GM12873 (cell line): Measurements from ENCODE around the gene RIBC2.

Experiments
- TF ChIP-seq, protein P1 (sequence below): IDR thresholded peaks from 2 replicates; pipeline ENCODE4 v1.5.1; 2012; ENCODE audit warnings: low read depth, mild to moderate bottlenecking, moderate library complexity, low read length, control low read depth; ENCODE audit not compliant: insufficient read depth; ENCODE audit errors: missing control alignments

RIBC2 gene

DNA sequence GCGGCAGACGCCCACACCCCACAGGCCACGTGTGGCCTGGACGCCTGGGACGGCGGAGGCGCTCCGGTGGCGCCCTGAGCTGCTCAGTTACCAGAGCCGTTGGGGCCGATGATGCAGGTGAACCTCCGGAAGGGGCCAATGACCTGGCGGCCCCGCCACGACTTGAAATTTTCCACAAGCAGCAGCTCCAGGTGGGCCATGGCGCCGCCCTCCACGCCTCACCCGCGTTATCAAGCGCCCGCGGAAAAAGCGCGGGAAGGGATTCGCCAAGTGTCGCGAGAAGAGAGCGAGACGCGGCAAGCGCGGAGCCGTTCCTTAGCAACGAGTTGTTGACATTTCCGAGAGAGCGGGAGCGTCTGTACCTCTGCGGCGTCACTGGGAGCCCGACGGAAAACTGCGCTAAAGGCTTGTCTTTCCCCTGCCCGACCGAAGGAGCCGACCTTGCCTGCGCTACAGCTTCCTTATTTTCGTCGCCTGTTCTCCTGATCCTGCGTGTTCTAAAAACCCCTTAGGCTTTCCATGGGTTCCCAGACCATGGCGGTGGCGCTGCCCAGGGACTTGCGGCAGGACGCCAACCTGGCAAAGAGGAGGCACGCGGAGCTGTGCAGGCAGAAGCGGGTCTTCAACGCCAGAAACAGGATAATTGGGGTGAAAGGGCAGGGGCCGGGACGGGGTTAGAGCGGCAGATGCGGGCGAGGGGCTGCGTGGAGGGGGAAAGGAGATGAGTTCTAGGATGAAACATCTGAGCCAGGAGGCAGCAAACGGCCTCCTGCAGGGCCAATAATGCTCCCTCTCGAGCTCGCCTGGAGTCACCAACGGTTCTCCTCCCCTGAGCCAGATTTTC, at the start of gene RIBC2, which contains the start of gene SMC1B:
RIBC2 (plus strand) TSS at position 326 of the 844 bp plus-strand sequence; CDS start at position 520, 194 bp downstream.
SMC1B (minus strand) TSS at position 232 of the 844 bp plus-strand sequence; CDS start at position 200, 32 bp downstream.
- TF ChIP-seq, protein P1, sequence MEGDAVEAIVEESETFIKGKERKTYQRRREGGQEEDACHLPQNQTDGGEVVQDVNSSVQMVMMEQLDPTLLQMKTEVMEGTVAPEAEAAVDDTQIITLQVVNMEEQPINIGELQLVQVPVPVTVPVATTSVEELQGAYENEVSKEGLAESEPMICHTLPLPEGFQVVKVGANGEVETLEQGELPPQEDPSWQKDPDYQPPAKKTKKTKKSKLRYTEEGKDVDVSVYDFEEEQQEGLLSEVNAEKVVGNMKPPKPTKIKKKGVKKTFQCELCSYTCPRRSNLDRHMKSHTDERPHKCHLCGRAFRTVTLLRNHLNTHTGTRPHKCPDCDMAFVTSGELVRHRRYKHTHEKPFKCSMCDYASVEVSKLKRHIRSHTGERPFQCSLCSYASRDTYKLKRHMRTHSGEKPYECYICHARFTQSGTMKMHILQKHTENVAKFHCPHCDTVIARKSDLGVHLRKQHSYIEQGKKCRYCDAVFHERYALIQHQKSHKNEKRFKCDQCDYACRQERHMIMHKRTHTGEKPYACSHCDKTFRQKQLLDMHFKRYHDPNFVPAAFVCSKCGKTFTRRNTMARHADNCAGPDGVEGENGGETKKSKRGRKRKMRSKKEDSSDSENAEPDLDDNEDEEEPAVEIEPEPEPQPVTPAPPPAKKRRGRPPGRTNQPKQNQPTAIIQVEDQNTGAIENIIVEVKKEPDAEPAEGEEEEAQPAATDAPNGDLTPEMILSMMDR, result no peak

GRCh38 chr22:45366713-45367112, 46.8 kb upstream of the RIBC2 start:
- TF ChIP-seq, protein P1, result no peak

DNA sequence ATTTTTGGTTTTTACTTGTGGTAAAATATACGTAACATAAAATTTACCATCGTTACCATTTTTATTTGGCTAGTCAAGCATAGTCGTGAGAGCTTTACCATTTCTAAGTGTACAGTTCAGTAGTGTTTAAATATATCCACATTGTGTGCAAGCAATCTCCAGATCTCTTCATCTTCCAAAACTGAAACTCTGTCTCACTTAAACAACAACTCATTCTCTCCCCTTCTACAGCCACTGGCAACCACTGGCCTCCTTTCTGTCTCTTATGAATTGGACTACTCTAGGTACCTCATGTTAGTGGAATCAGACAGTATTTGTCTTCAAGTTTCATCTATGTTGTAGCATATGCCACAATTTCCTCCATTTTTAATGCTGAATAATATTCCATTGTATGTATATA, 37.5 kb upstream of the RIBC2 start:
- TF ChIP-seq, protein P1, result no peak

DNA sequence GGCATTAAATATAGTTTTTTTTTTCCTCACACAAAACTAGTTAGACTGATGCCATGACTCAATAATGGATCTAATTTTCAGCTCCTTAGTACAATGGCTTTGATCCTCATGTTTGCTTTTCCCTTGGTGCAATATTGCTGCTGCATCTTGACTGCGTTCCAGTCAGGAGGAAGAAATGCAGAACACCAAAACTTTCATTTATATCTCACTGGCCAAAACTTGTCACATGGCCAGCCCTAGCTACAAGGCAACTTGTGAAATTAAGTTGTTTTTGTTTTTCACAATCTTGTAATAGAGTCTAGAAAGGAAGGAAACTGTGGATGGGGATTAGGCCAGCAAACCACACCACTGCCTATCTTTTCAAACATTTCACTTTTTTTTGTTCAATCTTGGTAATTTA, 36.8 kb upstream of the RIBC2 start:
- TF ChIP-seq, protein P1, result no peak

- TF ChIP-seq, protein P1, result no peak
These were observed 32.1 kb upstream of the RIBC2 start for GRCh38 chr22:45381348-45381747.

GRCh38 chr22:45389546-45389945, 23.9 kb upstream of the RIBC2 start:
- TF ChIP-seq, protein P1, result no peak

DNA sequence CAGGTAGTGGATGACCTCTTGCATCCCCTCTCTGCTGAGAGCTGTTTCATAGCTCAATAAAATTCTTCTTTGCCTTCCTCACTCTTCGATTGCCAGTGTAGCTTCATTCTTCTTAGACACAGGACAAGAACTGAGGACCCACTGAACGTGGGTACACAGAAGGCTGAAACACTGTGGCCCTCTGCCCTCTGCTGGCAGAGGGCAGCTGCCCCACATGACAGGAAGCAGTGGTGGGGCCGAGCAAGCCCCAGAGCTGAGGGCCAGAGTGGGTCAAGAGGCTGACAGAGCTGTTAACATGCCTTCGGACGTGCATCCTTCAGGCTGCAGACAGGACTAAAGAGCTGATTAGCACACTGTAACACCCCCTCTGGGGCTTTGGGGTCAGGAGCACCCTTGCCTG, 15.7 kb upstream of the RIBC2 start:
- TF ChIP-seq, protein P1, result peak; percentile 33
